AG04449 (cell line): ENCODE measurements around the gene CIC.

Source experiments
- CTCF ChIA-PET: fragments of 350-600 bp; formaldehyde crosslinking; extraction: SDS; loops from one replicate; lab custom pipeline; 2021; ENCODE audit warnings: antibody characterized with exemption; lab: Yijun Ruan, JAX
- POLR2A ChIA-PET: fragments of 400-600, 350-600 bp; formaldehyde crosslinking; extraction: SDS; loops from one replicate; lab custom pipeline; 2020; ENCODE audit warnings: antibody characterized with exemption, inconsistent platforms; lab: Yijun Ruan, JAX
- DNase-seq: peaks from one replicate; pipeline ENCODE4 v3.0.0-alpha.2; 2010; ENCODE audit warnings: low read depth, low spot score
- H3K4me3 ChIP-seq: 2 replicates; pipeline ENCODE4 v1.5.1; 2011; ENCODE audit warnings: low read depth, mild to moderate bottlenecking, control low read depth, low read length
- CTCF ChIP-seq: IDR thresholded peaks from one replicate; pipeline ENCODE4 v1.5.1; 2011; ENCODE audit warnings: mild to moderate bottlenecking, moderate library complexity, low read length, control low read depth, inconsistent platforms; ENCODE audit not compliant: insufficient read depth; ENCODE audit errors: missing control alignments

CIC gene

GRCh38 chr19:42269478-42270345, 660 bp downstream of the CIC start:
- H3K4me3 ChIP-seq: peak overlapping the region; percentile 80
- CTCF ChIA-PET: interaction anchor here (1.3 to 2.7 kb wide), 3 partner anchors 9 to 131 kb away, joined by 3 to 49 read pairs (median 17); no protein-coding TSS in a partner anchor
- TF ChIP-seq CTCF: no peak
- POLR2A ChIA-PET: interaction anchor here (1.3 to 1.9 kb wide), 3 partner anchors 10 to 15 kb away, joined by 3 to 20 read pairs (median 6); no protein-coding TSS in a partner anchor
- no peak for DNase-seq

GRCh38 chr19:42270346-42271044, 1.4 kb downstream of the CIC start:
- no peak for DNase-seq
- CTCF ChIA-PET: interaction anchor here (1.3 to 2.7 kb wide), 3 partner anchors 9 to 131 kb away, joined by 3 to 49 read pairs (median 17); no protein-coding TSS in a partner anchor
- POLR2A ChIA-PET: interaction anchor here (1.3 to 1.9 kb wide), 4 partner anchors 9 to 28 kb away, joined by 3 to 20 read pairs (median 5); partner anchors contain the start of gene GSK3A

DNA sequence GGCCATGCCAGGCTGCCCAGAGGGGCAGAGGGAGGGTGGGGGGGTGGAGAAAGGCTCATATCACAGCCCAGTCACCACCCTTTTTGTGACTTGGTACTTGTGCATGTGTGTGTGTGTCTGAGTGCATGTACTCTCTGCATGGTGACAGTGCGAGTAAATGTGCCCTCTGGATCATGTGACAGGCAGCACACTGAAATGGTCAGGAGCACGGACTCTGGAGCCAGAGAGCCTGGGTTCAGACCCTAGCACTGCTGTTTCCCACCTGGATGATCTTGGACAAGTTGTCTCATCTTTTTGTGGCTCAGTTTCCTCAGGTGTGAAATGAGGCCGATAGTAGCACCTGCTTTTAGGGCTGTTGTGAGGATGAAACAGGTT, 2.0 kb downstream of the CIC start:
- TF ChIP-seq CTCF: no peak
- POLR2A ChIA-PET: interaction anchor here (1.3 to 1.9 kb wide), 4 partner anchors 8 to 28 kb away, joined by 3 to 20 read pairs (median 5); partner anchors contain the start of gene GSK3A
- H3K4me3 ChIP-seq: peak overlapping the region; percentile 80; the same call in 1 of the 2 replicates
- DNase-seq: no peak
- CTCF ChIA-PET: interaction anchor here (2.6 to 2.7 kb wide), 2 partner anchors 8 to 26 kb away, joined by 17 to 49 read pairs; no protein-coding TSS in a partner anchor

More at GRCh38 chr19:42270346-42271044, 1.4 kb downstream of the CIC start:
- peak overlapping the region; percentile 80 for H3K4me3 ChIP-seq
- no peak for TF ChIP-seq CTCF

- DNase-seq: no peak
- CTCF ChIA-PET: interaction anchor here (2.6 to 3.8 kb wide), 2 partner anchors 26 to 27 kb away, joined by 17 to 21 read pairs; no protein-coding TSS in a partner anchor
- H3K4me3 ChIP-seq: no peak overlapping the region
- POLR2A ChIA-PET: interaction anchor here (0.7 to 1.5 kb wide), 2 partner anchors 11 to 29 kb away, joined by 3 to 4 read pairs; partner anchors contain the start of gene GSK3A
- TF ChIP-seq CTCF: no peak
Observed at GRCh38 chr19:42271861-42272534, 2.9 kb downstream of the CIC start.

DNA sequence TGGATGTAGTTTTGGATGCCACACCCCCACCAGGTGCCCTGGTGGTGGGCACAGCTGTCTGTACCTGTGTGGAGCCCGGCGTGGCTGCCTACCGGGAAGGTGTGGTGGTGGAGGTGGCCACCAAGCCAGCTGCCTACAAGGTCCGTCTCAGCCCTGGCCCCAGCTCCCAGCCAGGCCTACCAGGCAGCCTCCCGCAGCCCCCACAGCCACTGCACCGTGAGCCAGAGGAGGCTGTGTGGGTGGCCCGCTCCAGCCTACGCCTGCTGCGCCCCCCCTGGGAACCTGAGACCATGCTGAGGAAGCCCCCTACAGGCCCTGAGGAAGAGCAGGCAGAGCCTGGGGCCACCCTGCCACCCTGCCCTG, 3.5 kb downstream of the CIC start:
- POLR2A ChIA-PET: interaction anchor here (0.7 kb wide), 1 partner anchor 10 kb away, joined by 3 read pairs; no protein-coding TSS in a partner anchor
- DNase-seq: no peak
- CTCF ChIA-PET: interaction anchor here (3.8 kb wide), 1 partner anchor 27 kb away, joined by 21 read pairs; no protein-coding TSS in a partner anchor
- no peak for TF ChIP-seq CTCF
- H3K4me3 ChIP-seq: no peak overlapping the region
